Measurements from ENCODE around the gene NR3C2.

NR3C2 gene

GRCh38 chr4:148255344-148255720 is 186.9 kb downstream of the NR3C2 start:
- no peaks in the 10 kb centered on the region for H3K27me3 ChIP-seq
- H3K4me1 ChIP-seq: no peaks in the 10 kb centered on the region
- no peak for TF ChIP-seq Cebpa-rat (IDR thresholded peaks at IDR 0.05)
- H4K20me1 ChIP-seq: no peaks in the 10 kb centered on the region
- H3K4me2 ChIP-seq: no peak overlapping the region
- no peaks in the 10 kb centered on the region for H3K9me3 ChIP-seq
- no peak overlapping the region for H3K4me3 ChIP-seq
- no peaks in the 10 kb centered on the region for H3K36me3 ChIP-seq
- H3K27ac ChIP-seq: no peak overlapping the region
- H3K9ac ChIP-seq: no peak overlapping the region

GRCh38 chr4:148254621-148255343 is 187.4 kb downstream of the NR3C2 start:
- no peak overlapping the region for H3K27ac ChIP-seq
- H3K9me3 ChIP-seq: no peaks in the 10 kb centered on the region
- no peak overlapping the region for H3K9ac ChIP-seq
- TF ChIP-seq Cebpa-rat (IDR thresholded peaks at IDR 0.05): peak; percentile 61; the same call in 1 of the 2 replicates
- no peaks in the 10 kb centered on the region for H4K20me1 ChIP-seq
- no peaks in the 10 kb centered on the region for H3K36me3 ChIP-seq
- no peak overlapping the region for H3K4me2 ChIP-seq
- no peak overlapping the region for H3K4me3 ChIP-seq
- H3K4me1 ChIP-seq: no peaks in the 10 kb centered on the region
- no peaks in the 10 kb centered on the region for H3K27me3 ChIP-seq

GRCh38 chr4:148253768-148254167 is 188.4 kb downstream of the NR3C2 start:
- TF ChIP-seq Cebpa-rat (IDR thresholded peaks at IDR 0.05): no peak
- no peaks in the 10 kb centered on the region for H3K36me3 ChIP-seq

GRCh38 chr4:148248824-148249223 is 193.4 kb downstream of the NR3C2 start:
- no peaks in the 10 kb centered on the region for H3K9me3 ChIP-seq
- no peak overlapping the region for H3K27ac ChIP-seq
- no peaks in the 10 kb centered on the region for H3K4me1 ChIP-seq
- no peak overlapping the region for H3K4me3 ChIP-seq
- H3K9ac ChIP-seq: no peak overlapping the region
- no peaks in the 10 kb centered on the region for H3K27me3 ChIP-seq
- TF ChIP-seq Cebpa-rat (IDR thresholded peaks at IDR 0.05): no peak
- H3K4me2 ChIP-seq: no peak overlapping the region
- H3K36me3 ChIP-seq: no peaks in the 10 kb centered on the region
- no peaks in the 10 kb centered on the region for H4K20me1 ChIP-seq

More at GRCh38 chr4:148253768-148254167, 188.4 kb downstream of the NR3C2 start:
- no peaks in the 10 kb centered on the region for H3K4me1 ChIP-seq
- H3K9ac ChIP-seq: no peak overlapping the region
- H3K27ac ChIP-seq: no peak overlapping the region
- H3K4me3 ChIP-seq: no peak overlapping the region
- H4K20me1 ChIP-seq: no peaks in the 10 kb centered on the region
- H3K9me3 ChIP-seq: no peaks in the 10 kb centered on the region
- no peaks in the 10 kb centered on the region for H3K27me3 ChIP-seq
- no peak overlapping the region for H3K4me2 ChIP-seq

- TF ChIP-seq Cebpa-rat (IDR thresholded peaks at IDR 0.05): no peak
- H3K4me2 ChIP-seq: no peak overlapping the region
- H4K20me1 ChIP-seq: no peaks in the 10 kb centered on the region
- H3K9me3 ChIP-seq: no peaks in the 10 kb centered on the region
- H3K4me3 ChIP-seq: no peak overlapping the region
- no peaks in the 10 kb centered on the region for H3K36me3 ChIP-seq
- no peaks in the 10 kb centered on the region for H3K4me1 ChIP-seq
- H3K9ac ChIP-seq: no peak overlapping the region
- H3K27me3 ChIP-seq: no peaks in the 10 kb centered on the region
- H3K27ac ChIP-seq: no peak overlapping the region
These were observed 197.2 kb downstream of the NR3C2 start for GRCh38 chr4:148245015-148245414.

GRCh38 chr4:148243837-148244236 is 198.4 kb downstream of the NR3C2 start:
- no peak for TF ChIP-seq Cebpa-rat (IDR thresholded peaks at IDR 0.05)

GRCh38 chr4:148240241-148240640 is 202.0 kb downstream of the NR3C2 start:
- H3K9me3 ChIP-seq: no peaks in the 10 kb centered on the region
- H3K27ac ChIP-seq: no peak overlapping the region
- peaks cover 3% of the 10 kb centered on the region; the same call in 1 of the 2 replicates for H3K4me1 ChIP-seq
- H3K4me2 ChIP-seq: no peak overlapping the region
- H3K36me3 ChIP-seq: no peaks in the 10 kb centered on the region
- TF ChIP-seq Cebpa-rat (IDR thresholded peaks at IDR 0.05): no peak
- no peak overlapping the region for H3K4me3 ChIP-seq
- no peaks in the 10 kb centered on the region for H4K20me1 ChIP-seq
- no peak overlapping the region for H3K9ac ChIP-seq
- no peaks in the 10 kb centered on the region for H3K27me3 ChIP-seq

More at GRCh38 chr4:148243837-148244236, 198.4 kb downstream of the NR3C2 start:
- no peaks in the 10 kb centered on the region for H3K36me3 ChIP-seq
- H3K27me3 ChIP-seq: no peaks in the 10 kb centered on the region
- no peak overlapping the region for H3K27ac ChIP-seq
- H4K20me1 ChIP-seq: no peaks in the 10 kb centered on the region
- no peak overlapping the region for H3K9ac ChIP-seq
- H3K4me3 ChIP-seq: no peak overlapping the region
- peaks cover 3% of the 10 kb centered on the region; the same call in 1 of the 2 replicates for H3K4me1 ChIP-seq
- no peak overlapping the region for H3K4me2 ChIP-seq
- H3K9me3 ChIP-seq: no peaks in the 10 kb centered on the region

GRCh38 chr4:148239494-148239985 is 202.7 kb downstream of the NR3C2 start:
- H3K27ac ChIP-seq: no peak overlapping the region
- no peaks in the 10 kb centered on the region for H3K9me3 ChIP-seq
- TF ChIP-seq Cebpa-rat (IDR thresholded peaks at IDR 0.05): no peak

GRCh38 chr4:148238811-148239493 is 203.3 kb downstream of the NR3C2 start:
- Histone ChIP-seq H3K4me2 (no peak overlapping the region), H3K36me3 (no peaks in the 10 kb centered on the region), H3K9me3 (no peaks in the 10 kb centered on the region), H4K20me1 (no peaks in the 10 kb centered on the region), H3K27ac (no peak overlapping the region), H3K27me3 (no peaks in the 10 kb centered on the region), H3K4me3 (no peak overlapping the region), H3K9ac (no peak overlapping the region), H3K4me1 (peaks cover 3% of the 10 kb centered on the region; the same call in 1 of the 2 replicates)
- TF ChIP-seq Cebpa-rat (IDR thresholded peaks at IDR 0.05): no peak

More at GRCh38 chr4:148239494-148239985, 202.7 kb downstream of the NR3C2 start:
- Histone ChIP-seq H3K4me1 (peaks cover 3% of the 10 kb centered on the region; the same call in 1 of the 2 replicates), H3K36me3 (no peaks in the 10 kb centered on the region), H3K9ac (no peak overlapping the region), H3K4me2 (peak overlapping the region; percentile 32; the same call in 1 of the 2 replicates), H3K27me3 (no peaks in the 10 kb centered on the region), H4K20me1 (no peaks in the 10 kb centered on the region), H3K4me3 (no peak overlapping the region)

- no peak overlapping the region for H3K4me2 ChIP-seq
- H3K9ac ChIP-seq: no peak overlapping the region
- H3K9me3 ChIP-seq: no peaks in the 10 kb centered on the region
- no peaks in the 10 kb centered on the region for H3K27me3 ChIP-seq
- H3K4me3 ChIP-seq: no peak overlapping the region
- H3K36me3 ChIP-seq: no peaks in the 10 kb centered on the region
- H4K20me1 ChIP-seq: no peaks in the 10 kb centered on the region
- H3K27ac ChIP-seq: no peak overlapping the region
- no peak for TF ChIP-seq Cebpa-rat (IDR thresholded peaks at IDR 0.05)
- peaks cover 3% of the 10 kb centered on the region; the same call in 1 of the 2 replicates for H3K4me1 ChIP-seq
These were observed 204.1 kb downstream of the NR3C2 start for GRCh38 chr4:148238086-148238485.
